Keratinocyte (primary cell): ENCODE results near the gene FBH1. TPM values are rescaled to one million over a fixed set of nuclear protein-coding genes. Genes with fewer than 3 reads are reported as not detected.
"Not testable (repeated sequence)": the region's sequence is repeated elsewhere in the genome, so short reads cannot be mapped to it uniquely, and the experiment has no call there.

ENCODE experiments used
- DNase-seq: peaks from one replicate; pipeline ENCODE4 v3.0.0-alpha.2; 2011; ENCODE audit warnings: low read depth, missing footprints, low spot score
- FAIRE-seq: peaks from 2 replicates; lab custom pipeline; 2011; peaks lifted over from hg19 to GRCh38; lab: Jason Lieb, UNC
- H2AFZ ChIP-seq: 2 replicates; pipeline ENCODE4 v1.6.0; 2012; ENCODE audit warnings: low read length, control low read depth, inconsistent platforms; ENCODE audit not compliant: control insufficient read depth
- H3K27ac ChIP-seq: 2 replicates; pipeline ENCODE4 v1.5.1; 2011; ENCODE audit warnings: low read length; ENCODE audit not compliant: control insufficient read depth, insufficient read depth
- H3K27me3 ChIP-seq: 3 replicates; pipeline ENCODE4 v1.6.0; 2011; ENCODE audit warnings: low read length; ENCODE audit not compliant: control insufficient read depth, insufficient read depth; ENCODE audit errors: extremely low read depth
- H3K36me3 ChIP-seq, 2 experiments: 2 replicates in 1 of 2; 3 replicates in 1 of 2; pipeline ENCODE4 v1.5.1; 2011; ENCODE audit warnings: low read length in 2 of 2, mild to moderate bottlenecking in 1 of 2; ENCODE audit not compliant: control insufficient read depth in 2 of 2, insufficient read depth in 2 of 2; ENCODE audit errors: extremely low read depth in 1 of 2
- H3K4me1 ChIP-seq: 3 replicates; pipeline ENCODE4 v1.5.1; 2011; ENCODE audit warnings: low read length; ENCODE audit not compliant: control insufficient read depth, insufficient read depth; ENCODE audit errors: extremely low read depth
- H3K4me2 ChIP-seq: 3 replicates; pipeline ENCODE4 v1.6.0; 2011; ENCODE audit warnings: low read depth, low read length; ENCODE audit not compliant: control insufficient read depth, insufficient read depth; ENCODE audit errors: extremely low read depth
- H3K4me3 ChIP-seq, 3 experiments: fragments of 200-600 bp in 1 of 3; sonication (generic) in 1 of 3; 2 replicates in 2 of 3; 3 replicates in 1 of 3; pipeline ENCODE4 v1.5.1; 2011 to 2016; ENCODE audit warnings: low read length in 3 of 3, mild to moderate bottlenecking in 3 of 3, control low read depth in 2 of 3, inconsistent platforms in 1 of 3, low read depth in 1 of 3, mixed read lengths in 1 of 3, mixed run types in 1 of 3, moderate library complexity in 1 of 3; ENCODE audit not compliant: control insufficient read depth in 2 of 3, insufficient read depth in 2 of 3; ENCODE audit errors: extremely low read depth in 1 of 3
- H3K79me2 ChIP-seq: 2 replicates; pipeline ENCODE4 v1.6.0; 2012; ENCODE audit warnings: low read length; ENCODE audit not compliant: control insufficient read depth, insufficient read depth
- H3K9ac ChIP-seq: 3 replicates; pipeline ENCODE4 v1.6.0; 2011; ENCODE audit warnings: low read length; ENCODE audit not compliant: control insufficient read depth, insufficient read depth; ENCODE audit errors: extremely low read depth
- H3K9me1 ChIP-seq: 3 replicates; pipeline ENCODE4 v1.6.0; 2011; ENCODE audit warnings: low read length; ENCODE audit not compliant: control insufficient read depth, insufficient read depth; ENCODE audit errors: extremely low read depth
- H3K9me3 ChIP-seq: 2 replicates; pipeline ENCODE4 v1.5.1; 2012; ENCODE audit warnings: low read depth, low read length; ENCODE audit not compliant: control insufficient read depth
- H4K20me1 ChIP-seq: 3 replicates; pipeline ENCODE4 v1.6.0; 2011; ENCODE audit warnings: low read length; ENCODE audit not compliant: control insufficient read depth, insufficient read depth; ENCODE audit errors: extremely low read depth
- EZH2 ChIP-seq: IDR thresholded peaks from one replicate; pipeline ENCODE4 v1.6.1; 2012; ENCODE audit warnings: inconsistent platforms, mild to moderate bottlenecking, low read length, moderate library complexity
- dilution Hi-C: fragments of 300-500 bp; cut with MboI; formaldehyde crosslinking; loops from one replicate; pipeline ENCODE4 v1.7.0; 2020; ENCODE audit warnings: low sequenced_read_pairs; ENCODE audit not compliant: extremely low pct_ligation_motif_present
- polyA plus RNA-seq, 5 experiments: library from polyadenylated mRNA; depleted of rRNA in 3 of 5; stranded (reverse) in 3 of 5; stranded (forward) in 1 of 5; unstranded in 1 of 5; fragments of >200 nt; gene quantifications; 1 replicate in 1 of 5; 2 replicates in 3 of 5; 3 replicates in 1 of 5; pipeline versions ENCODE4 v1.2.1 to v1.2.3, GENCODE V29; 2011 to 2012; ENCODE audit warnings: missing spikeins in 2 of 5, low read depth in 1 of 5, low replicate concordance in 1 of 5
- TF ChIP-seq, protein P1 (sequence below), 3 experiments: IDR thresholded peaks in 1 of 3; conservative IDR thresholded peaks in 1 of 3; optimal IDR thresholded peaks in 1 of 3; 2 replicates in 2 of 3; 3 replicates in 1 of 3; pipeline versions ENCODE3 to v1.5.1; 2011; ENCODE audit warnings: low read length in 3 of 3, mild to moderate bottlenecking in 3 of 3, moderate library complexity in 2 of 3, control low read depth in 1 of 3, inconsistent platforms in 1 of 3; ENCODE audit not compliant: insufficient read depth in 2 of 3; ENCODE audit errors: extremely low read depth in 1 of 3

The FBH1 gene
- polyA plus RNA-seq, 1 donor (not counting 4 experiments of a cell fraction or from before 2014, with no cell fraction given) = 61.8 TPM

DNA sequence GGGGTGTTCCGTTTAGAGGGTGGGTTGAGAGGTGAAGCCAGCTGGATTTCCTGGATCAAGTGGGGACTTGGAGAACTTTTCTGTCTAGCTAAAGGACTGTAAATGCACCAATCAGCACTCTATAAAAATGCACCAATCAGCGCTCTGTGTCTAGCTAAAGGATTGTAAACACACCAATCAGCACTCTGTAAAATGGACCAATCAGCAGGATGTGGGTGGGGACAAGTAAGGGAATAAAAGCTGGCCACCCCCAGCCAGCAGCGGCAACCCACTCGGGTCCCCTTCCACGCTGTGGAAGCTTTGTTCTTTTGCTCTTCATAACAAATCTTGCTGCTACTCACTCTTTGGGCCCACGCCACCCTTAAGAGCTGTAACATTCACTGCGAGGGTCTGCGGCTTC lies 21.7 kb upstream of the FBH1 start:
- H3K4me1 ChIP-seq, H3K9me1 ChIP-seq, H3K27me3 ChIP-seq, H3K27ac ChIP-seq, H3K4me2 ChIP-seq, H3K9me3 ChIP-seq, H3K36me3 ChIP-seq, H3K9ac ChIP-seq, H4K20me1 ChIP-seq, H3K4me3 ChIP-seq, FAIRE-seq, DNase-seq, dilution Hi-C loops, H3K79me2 ChIP-seq, H2AFZ ChIP-seq: not testable (repeated sequence)

DNA sequence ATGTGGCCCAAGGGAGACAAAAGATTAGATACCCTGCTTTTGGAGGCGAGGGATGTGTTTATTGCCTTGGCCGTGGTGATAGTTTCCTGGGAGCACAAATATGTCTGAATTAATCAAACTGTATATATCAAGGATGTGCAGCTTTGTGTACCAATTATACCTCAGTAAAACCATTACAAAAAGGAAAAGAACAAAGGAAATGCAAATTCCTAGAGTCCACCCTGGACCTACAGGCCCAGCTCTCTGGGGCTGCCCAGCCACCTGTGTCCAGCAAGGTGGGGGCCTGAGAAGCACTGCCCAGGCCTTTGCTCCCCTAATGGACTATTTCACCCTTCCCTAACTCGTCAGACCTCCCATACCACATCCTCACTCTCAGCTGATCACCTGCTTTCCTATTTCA lies 20.9 kb upstream of the FBH1 start:
- Histone ChIP-seq H3K4me3 (no peak overlapping the region), H4K20me1 (no peaks in the 10 kb centered on the region), H2AFZ (no peak overlapping the region), H3K9ac (no peak overlapping the region), H3K9me3 (no peaks in the 10 kb centered on the region), H3K27me3 (no peaks in the 10 kb centered on the region), H3K9me1 (no peaks in the 10 kb centered on the region), H3K27ac (no peak overlapping the region), H3K79me2 (no peaks in the 10 kb centered on the region), H3K4me1 (no peaks in the 10 kb centered on the region), H3K36me3 (no peaks in the 10 kb centered on the region), H3K4me2 (no peak overlapping the region)
- no peak for DNase-seq
- no peak for FAIRE-seq
- TF ChIP-seq EZH2 = no peak
- TF ChIP-seq, protein P1, sequence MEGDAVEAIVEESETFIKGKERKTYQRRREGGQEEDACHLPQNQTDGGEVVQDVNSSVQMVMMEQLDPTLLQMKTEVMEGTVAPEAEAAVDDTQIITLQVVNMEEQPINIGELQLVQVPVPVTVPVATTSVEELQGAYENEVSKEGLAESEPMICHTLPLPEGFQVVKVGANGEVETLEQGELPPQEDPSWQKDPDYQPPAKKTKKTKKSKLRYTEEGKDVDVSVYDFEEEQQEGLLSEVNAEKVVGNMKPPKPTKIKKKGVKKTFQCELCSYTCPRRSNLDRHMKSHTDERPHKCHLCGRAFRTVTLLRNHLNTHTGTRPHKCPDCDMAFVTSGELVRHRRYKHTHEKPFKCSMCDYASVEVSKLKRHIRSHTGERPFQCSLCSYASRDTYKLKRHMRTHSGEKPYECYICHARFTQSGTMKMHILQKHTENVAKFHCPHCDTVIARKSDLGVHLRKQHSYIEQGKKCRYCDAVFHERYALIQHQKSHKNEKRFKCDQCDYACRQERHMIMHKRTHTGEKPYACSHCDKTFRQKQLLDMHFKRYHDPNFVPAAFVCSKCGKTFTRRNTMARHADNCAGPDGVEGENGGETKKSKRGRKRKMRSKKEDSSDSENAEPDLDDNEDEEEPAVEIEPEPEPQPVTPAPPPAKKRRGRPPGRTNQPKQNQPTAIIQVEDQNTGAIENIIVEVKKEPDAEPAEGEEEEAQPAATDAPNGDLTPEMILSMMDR (optimal IDR thresholded peaks at IDR 0.05 in 1 of 3, IDR thresholded peaks at IDR 0.05 in 1 of 3, conservative IDR thresholded peaks at IDR 0.05 in 1 of 3; ENCODE audit: extremely low read depth in 1 of 3, insufficient read depth in 2 of 3, low read length in 3 of 3) = no peak
- dilution Hi-C loops = no loop called here

DNA sequence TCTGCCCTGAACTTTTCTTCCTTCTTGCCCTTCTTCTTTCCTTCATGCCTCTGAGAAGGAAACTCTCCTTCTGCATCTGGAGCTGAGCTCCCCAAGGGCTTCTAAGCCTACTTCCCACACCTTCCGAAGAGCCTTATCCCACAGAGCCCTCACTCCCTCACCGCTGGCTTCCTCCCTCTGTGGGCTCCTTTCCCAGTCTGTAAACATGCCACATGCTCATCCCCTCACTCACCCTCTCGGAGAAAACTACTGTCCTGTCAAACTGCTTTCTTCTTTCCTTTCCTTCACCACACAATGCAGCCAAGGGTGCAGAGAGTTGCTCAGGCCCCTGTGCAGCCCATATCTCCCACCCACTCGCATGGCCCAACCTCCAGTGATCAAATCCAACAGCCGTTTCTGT lies 18.4 kb upstream of the FBH1 start:
- Histone ChIP-seq H3K9me3 (no peaks in the 10 kb centered on the region), H3K9ac (no peak overlapping the region), H3K27me3 (no peaks in the 10 kb centered on the region), H4K20me1 (no peaks in the 10 kb centered on the region), H3K4me1 (no peaks in the 10 kb centered on the region), H3K4me2 (no peak overlapping the region), H3K9me1 (no peaks in the 10 kb centered on the region), H2AFZ (no peak overlapping the region), H3K27ac (no peak overlapping the region), H3K36me3 (peaks cover 2 to 11% of the 10 kb centered on the region in 2 experiments), H3K79me2 (no peaks in the 10 kb centered on the region), H3K4me3 (no peak overlapping the region)
- no peak for DNase-seq
- dilution Hi-C loops = no loop called here
- FAIRE-seq = no peak
- TF ChIP-seq, protein P1 (optimal IDR thresholded peaks at IDR 0.05 in 1 of 3, IDR thresholded peaks at IDR 0.05 in 1 of 3, conservative IDR thresholded peaks at IDR 0.05 in 1 of 3; ENCODE audit: extremely low read depth in 1 of 3, insufficient read depth in 2 of 3, low read length in 3 of 3) = no peak
